SU-DHL-6 (cell line): Measurements from ENCODE around the gene OR6B1.

ENCODE experiments used
- EZH2phosphoT487 ChIP-seq: fragments of 200-600 bp; sonication (generic), shearing (Covaris generic); conservative IDR thresholded peaks from 2 replicates; pipeline ENCODE4 v1.6.1; 2018; ENCODE audit warnings: mild to moderate bottlenecking, antibody characterized with exemption, low read length, moderate library complexity, mixed read lengths
- TF ChIP-seq, protein P1 (sequence below): fragments of 200-600 bp; sonication (generic); IDR thresholded peaks from one replicate; pipeline ENCODE4 v1.5.1; 2017; ENCODE audit warnings: antibody characterized with exemption, mild to moderate bottlenecking, low read length, moderate library complexity; ENCODE audit not compliant: insufficient read depth, poor library complexity, severe bottlenecking

DNA sequence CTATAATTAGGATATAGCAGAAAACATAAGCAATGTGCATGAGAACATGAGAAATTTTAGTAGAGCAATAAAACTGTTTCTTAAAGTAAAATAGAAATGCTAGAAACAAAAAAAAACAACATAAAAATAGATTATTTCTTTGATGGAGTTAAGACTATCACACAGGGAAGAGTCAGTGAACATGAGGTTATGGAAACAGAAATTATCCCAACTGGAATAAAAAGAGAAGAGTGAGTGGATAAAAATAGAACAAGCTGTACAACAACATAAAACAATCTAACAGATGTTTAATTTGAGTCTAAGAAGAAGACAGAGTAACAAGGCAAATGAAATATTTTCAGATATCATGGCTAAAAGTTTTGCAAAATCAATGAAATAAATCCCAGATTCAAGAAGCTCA lies 7.5 kb upstream of the OR6B1 start:
- TF ChIP-seq, protein P1, sequence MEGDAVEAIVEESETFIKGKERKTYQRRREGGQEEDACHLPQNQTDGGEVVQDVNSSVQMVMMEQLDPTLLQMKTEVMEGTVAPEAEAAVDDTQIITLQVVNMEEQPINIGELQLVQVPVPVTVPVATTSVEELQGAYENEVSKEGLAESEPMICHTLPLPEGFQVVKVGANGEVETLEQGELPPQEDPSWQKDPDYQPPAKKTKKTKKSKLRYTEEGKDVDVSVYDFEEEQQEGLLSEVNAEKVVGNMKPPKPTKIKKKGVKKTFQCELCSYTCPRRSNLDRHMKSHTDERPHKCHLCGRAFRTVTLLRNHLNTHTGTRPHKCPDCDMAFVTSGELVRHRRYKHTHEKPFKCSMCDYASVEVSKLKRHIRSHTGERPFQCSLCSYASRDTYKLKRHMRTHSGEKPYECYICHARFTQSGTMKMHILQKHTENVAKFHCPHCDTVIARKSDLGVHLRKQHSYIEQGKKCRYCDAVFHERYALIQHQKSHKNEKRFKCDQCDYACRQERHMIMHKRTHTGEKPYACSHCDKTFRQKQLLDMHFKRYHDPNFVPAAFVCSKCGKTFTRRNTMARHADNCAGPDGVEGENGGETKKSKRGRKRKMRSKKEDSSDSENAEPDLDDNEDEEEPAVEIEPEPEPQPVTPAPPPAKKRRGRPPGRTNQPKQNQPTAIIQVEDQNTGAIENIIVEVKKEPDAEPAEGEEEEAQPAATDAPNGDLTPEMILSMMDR: no peak
- TF ChIP-seq EZH2phosphoT487: no peak
